Measurements from ENCODE around the gene QRICH1.

QRICH1 gene, protein sequence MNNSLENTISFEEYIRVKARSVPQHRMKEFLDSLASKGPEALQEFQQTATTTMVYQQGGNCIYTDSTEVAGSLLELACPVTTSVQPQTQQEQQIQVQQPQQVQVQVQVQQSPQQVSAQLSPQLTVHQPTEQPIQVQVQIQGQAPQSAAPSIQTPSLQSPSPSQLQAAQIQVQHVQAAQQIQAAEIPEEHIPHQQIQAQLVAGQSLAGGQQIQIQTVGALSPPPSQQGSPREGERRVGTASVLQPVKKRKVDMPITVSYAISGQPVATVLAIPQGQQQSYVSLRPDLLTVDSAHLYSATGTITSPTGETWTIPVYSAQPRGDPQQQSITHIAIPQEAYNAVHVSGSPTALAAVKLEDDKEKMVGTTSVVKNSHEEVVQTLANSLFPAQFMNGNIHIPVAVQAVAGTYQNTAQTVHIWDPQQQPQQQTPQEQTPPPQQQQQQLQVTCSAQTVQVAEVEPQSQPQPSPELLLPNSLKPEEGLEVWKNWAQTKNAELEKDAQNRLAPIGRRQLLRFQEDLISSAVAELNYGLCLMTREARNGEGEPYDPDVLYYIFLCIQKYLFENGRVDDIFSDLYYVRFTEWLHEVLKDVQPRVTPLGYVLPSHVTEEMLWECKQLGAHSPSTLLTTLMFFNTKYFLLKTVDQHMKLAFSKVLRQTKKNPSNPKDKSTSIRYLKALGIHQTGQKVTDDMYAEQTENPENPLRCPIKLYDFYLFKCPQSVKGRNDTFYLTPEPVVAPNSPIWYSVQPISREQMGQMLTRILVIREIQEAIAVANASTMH

DNA sequence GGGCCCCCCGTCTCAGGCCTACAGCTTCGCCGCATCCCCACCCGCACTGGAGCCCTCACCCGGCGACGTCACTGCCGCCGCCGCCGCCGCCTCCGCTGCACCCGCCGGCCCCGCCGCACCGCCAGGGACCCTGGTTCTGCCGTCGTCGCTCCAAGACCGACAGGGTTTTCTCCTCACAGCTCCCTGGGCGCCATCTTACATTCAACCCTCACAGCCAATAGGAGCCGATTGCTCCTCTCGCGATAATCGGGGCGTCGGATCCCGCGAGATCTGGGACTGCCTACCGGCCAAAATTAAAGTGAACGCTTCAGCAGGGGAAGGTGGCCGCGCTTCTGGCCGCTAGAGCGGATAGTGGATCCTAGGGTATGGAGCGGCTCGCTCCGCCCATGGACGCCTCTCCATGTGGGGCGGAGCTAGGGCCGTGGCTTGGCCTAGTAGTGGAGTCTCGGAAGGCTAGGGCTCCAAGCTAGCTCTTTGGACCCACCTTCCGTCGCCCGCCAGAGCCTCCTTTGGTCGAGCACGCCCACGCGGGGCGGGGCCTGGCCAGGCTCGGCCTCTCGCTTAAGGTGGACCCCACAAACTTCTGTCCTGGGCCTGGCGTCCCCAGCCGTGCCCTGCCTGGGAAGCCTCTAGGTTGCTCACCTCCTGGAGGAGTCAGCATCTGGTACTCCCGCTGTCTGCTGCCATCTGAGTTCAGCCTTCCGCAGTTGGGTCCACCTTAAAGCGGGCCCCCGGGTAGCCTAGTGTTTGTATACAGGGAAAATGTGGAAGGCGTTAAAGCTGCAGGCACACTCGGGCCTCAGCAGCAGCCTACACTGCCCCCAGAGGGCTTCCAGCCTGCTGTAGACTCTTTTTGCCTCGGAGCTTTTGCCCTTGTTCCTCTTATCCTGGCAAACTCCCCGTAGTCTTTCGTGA is at the start of gene QRICH1:
TSS of gene QRICH1 (minus strand) at position 219 of the 915 bp plus-strand sequence. CDS start 17,054 bp downstream, outside the sequence.
- peak; percentile 98 to 99 for DNase-seq

DNA sequence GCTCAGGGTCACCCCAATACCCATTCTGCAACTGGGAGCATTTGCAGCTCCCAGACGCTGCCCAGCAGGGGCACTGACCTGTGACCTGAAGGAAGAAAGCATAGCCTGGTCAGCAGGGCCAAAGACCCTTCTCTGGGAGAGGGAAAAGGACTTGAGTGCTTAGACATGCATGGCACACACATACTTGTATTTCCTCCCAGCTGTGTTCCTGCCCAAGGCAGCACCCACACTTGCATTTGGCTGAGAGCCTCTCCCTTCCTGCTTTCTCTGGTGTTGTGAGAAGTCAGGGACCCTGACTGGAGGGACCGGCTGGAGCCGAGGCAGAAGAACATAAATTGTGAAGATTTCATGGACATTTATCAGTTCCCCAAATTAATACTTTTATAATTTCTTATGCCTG is 46.2 kb upstream of the QRICH1 start:
- DNase-seq: no peak

DNA sequence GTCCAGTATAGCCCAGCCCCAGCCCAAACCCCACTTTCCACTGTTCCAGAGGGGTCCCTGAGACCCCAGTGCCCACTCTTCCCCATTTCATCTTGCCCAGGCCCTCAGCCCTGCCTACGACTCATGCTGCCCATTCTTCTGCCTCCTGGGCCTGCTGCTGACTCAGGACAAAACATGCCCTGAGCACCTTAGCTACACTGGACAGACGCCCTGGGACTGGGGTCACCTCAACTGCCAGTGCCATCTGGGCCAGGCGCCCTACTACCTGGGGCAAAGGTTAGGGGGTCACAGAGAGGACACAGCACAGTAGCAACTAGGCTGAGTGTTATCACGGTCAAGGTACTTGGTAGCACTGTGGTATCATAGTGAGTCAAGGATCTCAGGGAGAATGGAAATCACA is 41.6 kb upstream of the QRICH1 start:
- DNase-seq: no peak

DNA sequence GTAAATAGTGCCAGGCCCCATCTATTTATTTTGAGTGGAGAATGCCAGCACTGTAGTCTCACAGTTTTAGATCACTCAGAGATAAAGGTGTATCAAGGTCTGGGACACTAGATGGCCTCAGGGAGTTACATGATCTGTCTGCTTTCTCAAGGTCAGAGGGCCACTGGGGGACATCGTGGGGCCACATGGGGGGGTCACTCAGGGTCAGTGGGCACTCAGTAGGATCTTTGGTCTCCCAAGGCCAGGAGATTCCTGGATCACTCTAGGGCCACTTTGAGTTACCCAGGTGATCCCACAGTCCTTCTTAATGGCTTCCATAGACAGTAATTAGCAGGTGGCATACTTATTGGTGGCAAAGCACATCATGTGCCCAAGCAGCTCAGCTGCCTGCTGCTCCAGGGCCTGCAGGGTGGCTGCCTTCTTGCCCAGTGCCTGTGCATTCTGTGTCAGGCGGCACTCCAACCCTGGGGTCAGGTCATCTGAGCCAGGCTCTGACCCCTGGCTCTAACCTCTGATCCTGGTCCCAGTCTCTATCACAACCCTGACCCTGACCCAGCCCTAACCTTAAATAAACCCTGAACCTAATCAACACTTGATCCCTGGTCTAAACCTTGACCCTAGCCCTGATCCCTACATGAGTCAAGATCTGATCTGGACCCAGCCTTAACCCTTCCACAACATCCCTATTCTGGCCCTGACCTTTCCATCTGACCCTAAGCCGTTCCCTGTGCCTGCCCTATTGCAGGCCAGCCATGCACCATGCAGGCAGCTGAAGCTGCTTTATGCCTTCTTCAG is 40.8 kb upstream of the QRICH1 start:
- no peak for DNase-seq

DNA sequence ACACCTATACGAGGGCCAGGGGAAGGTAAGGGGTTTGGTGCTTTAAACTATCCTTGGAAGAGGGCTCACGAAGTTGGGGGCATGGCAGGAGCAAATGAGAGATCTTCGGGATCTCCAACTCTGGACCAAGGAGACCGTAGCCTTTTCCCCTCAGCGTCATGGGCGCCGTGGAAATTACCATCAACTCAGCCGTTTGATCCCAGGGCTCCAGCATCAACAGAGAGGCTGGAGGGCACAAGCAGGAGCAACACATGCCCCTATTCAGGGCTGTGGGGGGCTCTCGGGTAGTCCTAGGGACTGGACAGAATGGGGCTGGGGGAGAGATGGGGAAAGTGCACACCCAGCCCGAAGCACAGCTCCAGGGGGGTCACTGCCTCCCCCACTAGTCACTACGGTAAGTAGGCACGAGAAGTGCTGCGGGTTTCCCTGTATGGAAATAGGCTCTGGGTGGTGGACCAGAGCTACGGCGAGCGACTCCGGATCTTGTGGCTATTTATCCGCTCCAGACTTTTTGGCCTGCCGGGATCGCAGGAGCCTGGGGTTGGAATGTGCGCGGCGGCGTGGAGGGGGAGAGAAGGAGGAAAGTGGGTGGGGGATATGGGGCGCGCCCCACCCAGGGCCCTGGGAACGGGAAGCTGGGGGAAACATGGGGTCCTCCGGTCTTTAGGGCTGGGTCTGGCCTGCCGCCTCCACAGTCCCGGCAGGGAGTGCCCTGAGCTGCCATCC is 39.5 kb upstream of the QRICH1 start:
- DNase-seq: peak; percentile 22 to 44

DNA sequence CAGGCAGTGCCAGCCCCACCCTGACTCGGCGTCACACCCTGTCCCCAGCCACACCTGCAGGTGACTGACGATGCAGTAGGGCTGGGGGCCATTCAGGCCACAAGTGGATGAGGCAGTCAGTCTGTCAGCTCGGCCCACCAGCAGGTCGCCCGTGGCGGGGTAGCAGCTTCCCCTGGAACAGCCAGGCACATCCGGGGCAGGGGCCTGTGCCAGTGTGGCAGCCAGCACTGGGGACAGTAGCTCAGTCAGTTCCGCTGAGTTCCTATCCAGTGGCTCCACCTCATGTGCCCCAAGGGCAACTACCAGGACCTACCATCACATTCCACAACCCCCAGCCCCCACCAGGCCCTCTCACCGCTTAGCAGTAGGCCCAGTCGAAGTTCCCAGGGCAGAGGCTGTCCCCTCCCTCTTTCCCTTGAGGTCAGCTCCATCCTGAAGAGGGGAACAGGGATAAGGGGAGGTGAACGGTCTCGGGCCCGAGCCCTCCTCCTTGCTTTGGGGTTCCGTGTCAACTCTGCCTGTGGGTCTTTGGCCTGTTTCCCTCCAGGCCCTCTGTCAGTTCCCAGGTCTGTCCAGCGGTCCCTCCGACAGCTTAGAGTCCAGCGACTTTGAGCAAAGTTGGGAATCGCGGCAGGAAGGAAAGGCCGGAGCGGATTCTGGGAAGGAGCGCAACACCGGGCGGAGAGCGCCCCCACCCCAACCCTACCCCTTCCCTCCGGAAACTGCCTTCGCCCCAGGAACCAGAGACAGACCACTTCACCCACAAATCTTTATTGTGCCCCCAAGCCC is 38.8 kb upstream of the QRICH1 start, which contains the start of gene LAMB2:
TSS of gene LAMB2 (minus strand) at position 614 of the 789 bp plus-strand sequence. CDS start at position 431, 183 bp downstream.
- DNase-seq: no peak

DNA sequence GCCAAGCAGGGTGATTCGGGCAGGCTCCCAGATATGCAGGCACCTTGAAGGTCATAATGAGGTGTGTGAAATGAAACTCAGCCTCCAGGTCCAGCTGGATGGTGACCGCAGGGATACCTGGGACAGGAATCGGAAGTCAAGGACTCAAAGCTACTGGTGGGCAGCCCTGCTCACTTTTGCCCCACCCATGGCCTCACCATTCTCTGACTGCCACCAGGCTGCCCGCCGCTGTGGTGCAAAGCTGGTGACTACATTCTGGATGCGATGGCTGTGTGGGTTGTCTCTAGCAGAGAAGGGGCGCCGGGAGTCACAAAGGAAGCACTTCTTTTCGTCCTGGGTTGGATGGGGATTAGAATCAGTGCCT is 38.2 kb upstream of the QRICH1 start:
- DNase-seq: no peak

DNA sequence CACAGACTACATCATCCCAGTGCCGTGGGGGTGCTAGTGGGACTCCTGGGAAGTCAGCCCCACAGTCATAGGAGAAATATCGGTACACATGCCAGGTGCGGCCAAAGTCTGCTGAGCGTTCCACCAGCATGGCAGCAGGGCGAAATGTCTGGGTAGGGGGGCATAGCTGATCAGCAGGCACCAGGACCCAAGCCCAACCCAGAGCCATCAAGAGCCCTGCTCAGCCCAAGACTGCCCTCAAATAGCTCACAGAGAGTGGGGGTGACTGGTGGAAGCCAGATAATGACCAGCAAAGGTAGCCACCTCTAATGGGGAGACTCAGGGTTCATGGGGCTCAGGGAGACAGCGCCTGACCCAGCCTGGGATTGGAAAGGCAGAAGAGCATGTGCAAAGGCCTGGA is 37.7 kb upstream of the QRICH1 start:
- no peak for DNase-seq

DNA sequence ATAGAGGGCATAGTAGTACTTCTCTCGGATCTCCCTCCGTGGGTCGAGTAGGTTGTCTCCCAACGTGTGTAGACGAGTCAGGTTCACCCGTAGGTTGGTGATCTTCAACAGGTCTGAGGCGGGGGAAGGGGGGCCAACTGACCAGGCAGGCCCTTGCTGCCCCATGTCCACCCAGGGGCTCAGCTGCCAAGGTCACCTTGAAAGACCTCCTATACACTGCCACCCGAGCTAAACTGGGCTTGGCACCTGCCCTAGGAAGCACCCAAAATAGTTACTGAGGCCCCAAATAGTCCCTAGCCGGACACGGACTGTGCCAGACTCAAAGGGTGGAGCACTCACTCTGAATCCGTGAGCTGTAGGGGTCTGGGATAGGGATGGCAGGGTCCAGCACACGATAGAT is 37.2 kb upstream of the QRICH1 start:
- no peak for DNase-seq

DNA sequence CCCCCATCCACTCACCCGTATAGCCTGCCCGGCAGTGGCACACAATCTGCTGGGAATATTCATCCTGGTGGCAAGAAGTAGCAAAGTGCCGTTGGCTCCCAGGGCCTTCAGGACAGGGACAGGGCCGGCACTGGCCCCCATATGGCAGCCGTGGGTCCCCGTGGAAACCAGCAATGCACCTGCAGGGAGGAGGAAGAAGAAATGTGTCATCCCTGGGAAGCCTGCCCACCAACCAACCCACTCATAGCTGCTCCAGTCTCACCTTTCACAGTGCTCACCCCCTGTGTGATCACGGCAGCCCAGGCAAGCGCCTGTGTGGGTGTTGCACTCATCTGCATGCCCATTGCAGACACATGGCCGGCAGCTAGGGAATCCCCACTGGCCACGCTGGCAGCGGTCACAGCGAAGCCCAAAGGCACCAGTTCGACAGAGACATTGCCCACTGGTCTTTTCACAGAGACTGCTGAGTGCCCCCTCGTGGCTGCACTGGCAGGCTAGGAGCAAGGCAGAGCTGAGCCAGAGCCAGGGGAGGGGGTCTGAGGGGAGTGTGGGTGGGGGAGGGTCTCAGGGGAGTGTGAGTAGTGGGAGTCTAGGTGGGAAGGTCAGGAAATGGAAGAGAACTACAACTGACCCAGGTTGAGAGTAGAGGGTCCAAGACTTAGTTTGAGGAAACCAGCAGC is 31.3 kb upstream of the QRICH1 start:
- DNase-seq: no peak

DNA sequence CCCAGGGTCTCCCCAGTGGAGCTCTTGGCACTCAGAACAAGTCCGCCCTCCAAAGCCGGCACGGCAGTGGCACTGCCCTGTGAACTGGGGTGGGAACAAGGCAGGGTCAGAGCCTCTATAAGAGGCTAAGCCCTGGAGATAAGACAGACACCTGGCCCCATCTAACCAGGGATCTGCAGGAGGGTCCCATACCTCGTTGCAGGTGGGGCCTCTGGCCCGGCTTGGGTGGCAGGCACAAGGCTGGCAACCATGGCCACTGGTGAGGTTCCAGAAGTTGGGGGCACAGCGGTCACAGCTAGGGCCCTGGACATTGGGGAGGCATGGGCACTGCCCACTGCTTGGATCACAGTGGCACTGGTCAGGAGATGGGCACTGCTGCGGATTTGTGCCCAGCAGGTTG is 30.3 kb upstream of the QRICH1 start:
- DNase-seq: no peak

DNA sequence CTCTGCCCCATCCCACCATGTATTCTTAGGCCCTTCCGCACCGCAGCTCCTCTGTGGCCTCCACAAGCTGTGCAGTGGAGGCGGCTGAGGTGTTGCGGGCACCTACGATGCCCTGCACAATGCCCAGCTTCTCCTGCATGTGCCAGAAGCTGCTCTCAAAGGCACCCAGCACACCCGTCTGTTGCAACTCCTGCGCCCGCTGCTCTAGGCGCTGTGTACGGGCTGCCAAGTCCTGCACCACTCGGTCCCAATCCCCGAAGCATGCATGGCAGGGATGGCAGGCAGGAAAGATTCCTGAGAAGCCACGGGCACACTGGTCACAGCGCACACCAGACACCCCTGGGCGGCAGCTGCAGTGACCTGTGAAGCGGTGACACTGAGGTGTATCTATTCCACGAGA is 29.8 kb upstream of the QRICH1 start:
- DNase-seq: no peak

DNA sequence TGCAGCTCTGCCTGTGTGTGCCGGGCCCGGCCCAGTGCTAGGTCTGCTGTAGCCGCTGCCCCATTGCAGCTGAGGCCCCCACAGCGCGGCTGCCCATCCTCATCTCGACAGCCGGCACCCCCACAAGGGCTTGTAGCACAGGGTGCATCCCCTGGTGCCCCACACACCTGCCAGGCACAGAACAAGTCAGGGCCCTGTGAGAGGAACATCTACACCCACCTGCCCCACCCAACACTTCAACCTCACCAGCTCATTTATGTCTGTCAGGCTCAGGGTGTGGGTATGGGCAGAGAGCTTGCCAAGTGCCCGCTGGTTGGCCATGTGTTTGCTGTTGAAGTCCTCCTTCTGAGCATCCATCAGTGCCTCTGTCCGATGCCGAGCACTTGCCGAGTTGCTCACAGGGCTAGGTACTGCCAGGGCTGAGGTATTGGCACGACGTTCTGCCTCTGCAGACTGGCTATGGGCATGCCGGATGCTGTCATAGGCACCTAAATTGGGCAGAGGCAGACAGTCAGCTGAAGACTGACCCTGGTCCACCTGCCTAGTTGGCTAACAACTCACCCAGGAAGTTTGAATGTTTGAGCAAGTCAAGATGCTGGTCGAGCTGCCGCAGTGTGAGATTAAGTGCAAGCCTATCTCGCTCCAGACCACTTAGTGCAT is 29.1 kb upstream of the QRICH1 start:
- DNase-seq: no peak

DNA sequence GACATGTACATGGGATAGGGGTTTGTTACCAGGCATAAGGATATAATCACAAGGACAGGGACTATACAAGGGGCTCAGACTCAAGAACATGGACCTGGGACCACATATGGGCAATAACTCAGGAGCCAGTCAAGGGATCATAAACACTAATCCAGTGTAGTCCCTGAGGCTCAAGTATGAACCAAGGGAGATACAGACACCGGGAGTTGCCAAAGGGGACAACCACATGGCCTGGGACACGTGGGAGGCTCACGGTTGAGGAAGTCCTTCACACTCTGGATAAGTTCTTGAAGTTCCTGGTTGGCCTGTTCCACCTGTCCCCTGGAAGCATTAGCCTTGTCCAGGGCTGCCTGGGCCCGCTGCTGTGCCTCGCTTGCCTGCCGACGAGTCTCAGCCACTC is 28.6 kb upstream of the QRICH1 start:
- DNase-seq: no peak

DNA sequence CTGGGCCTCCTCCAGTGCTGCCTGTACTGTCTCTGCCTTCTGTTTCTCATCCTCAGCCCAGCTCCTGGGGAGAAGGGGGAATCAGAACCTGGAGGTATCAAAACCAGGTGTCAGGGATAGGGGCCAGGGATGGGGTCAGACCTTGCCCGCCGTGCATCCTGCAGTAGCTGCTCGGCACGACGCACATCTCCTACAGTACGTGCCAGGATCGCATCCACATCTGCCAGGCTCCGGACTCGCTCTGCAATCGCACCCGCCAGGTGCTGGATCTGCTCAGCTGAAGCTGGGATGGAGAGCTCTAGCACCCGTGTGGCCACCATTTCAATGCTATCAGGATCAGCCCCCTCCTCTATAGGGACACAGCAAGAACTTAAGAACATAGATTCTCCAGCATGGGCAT is 28.2 kb upstream of the QRICH1 start:
- no peak for DNase-seq

DNA sequence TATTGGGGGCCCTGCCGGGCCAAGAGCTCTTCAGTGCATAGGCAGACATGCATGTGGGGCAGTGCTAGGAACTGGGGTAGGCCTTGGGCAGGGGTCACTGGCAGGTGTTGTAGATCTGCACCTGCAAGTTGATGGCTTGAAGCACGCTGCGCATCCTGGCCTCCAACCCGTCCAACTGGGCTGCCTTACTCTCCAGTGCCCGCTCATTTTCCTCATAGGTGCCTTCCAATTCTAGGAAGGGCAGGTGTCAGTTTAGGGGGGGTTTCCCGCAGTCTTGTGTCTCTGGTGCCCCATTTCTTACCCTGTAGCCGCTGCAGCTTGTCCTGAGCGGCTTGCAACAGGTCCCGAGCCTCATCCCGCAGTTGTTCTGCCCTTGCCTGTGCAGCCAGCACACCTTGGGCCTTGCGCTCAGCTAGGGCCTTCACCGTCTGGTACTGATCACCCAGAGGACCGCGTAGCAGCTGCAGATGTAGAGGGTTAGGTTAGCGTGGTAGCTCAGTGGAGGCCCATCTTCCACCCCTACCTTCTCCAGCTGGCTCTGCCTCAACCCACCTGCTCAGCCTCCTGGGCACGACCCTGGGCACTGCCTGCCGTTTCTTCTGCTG is 27.4 kb upstream of the QRICH1 start:
- DNase-seq: no peak

DNA sequence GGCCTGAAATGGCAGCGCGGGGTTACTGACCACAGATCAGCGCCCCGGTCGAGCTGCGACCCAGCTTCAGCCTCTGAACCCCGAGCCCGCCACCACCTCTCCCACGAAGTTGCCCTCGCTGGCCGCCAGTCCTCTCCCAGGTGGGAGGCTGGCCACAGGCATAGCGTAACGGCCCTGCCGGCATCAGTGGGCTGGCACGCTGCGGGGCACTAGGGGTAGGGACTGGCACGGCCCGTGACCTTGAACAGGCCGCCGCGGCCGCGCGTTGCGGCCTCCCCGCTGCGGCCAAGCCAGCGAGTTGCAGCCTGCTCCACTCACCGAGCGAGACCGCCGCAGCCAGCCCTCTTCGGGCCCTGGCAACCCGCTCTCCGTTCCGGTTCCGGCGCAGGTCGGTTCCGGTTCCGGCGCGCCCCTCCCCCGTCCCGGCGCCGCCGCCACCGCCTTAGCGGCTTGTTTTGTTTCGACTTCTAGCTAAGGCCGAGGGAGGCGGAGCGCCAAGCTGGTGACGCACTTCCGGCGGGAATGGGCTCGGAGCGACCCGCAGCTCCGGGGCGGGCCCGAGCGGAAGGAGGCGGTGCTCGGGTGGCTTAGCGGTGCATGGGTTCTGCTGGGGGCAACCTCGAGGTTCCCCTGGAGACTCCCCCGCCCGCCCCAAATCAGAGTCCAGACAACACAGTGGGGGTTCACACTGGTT is 26.7 kb upstream of the QRICH1 start, which contains the start of gene USP19:
TSS of gene USP19 (minus strand) at position 386 of the 694 bp plus-strand sequence. CDS start 1,678 bp downstream, outside the sequence.
- DNase-seq: peak; percentile 74 to 84

DNA sequence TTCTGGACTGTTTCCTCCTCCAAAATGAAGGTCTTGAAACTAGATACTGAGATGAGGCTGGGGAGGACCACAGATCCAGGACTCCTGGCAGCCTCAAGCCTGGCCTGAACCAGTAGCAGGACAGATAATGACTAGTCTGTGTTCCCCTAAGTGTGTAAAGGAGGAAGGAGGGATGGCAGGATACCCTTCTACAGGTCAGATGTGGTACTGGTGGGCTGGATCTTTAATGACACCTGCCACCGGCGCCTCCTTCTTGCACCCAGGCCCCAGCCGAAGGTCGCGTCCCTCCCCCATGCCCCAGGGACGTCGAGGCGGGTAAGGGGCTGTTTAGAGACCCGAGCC is 26.2 kb upstream of the QRICH1 start:
- DNase-seq: peak in 1 of 2 experiments; percentile 14

Data from Kasumi-1 (cell line).